GM12891 (cell line): ENCODE data around the gene PRADC1. TPM values are rescaled to one million over a fixed set of nuclear protein-coding genes. Genes with fewer than 3 reads are reported as not detected.
A peak's percentile ranks its signal among the peaks of the same experiment; 100 is the strongest.

Experiments
- DNase-seq: peaks from one replicate; pipeline ENCODE4 v3.0.0; 2011; ENCODE audit warnings: low spot score; ENCODE audit not compliant: insufficient read length
- FAIRE-seq: peaks from 2 replicates; lab custom pipeline; 2011; peaks lifted over from hg19 to GRCh38; lab: Jason Lieb, UNC
- PAX5 ChIP-seq: IDR thresholded peaks from 2 replicates; pipeline ENCODE4 v1.6.1; 2011; ENCODE audit warnings: low read length, moderate library complexity, mild to moderate bottlenecking; ENCODE audit not compliant: insufficient read depth, severe bottlenecking
- POLR2A ChIP-seq: IDR thresholded peaks from 2 replicates; pipeline ENCODE4 v1.6.1; 2011; ENCODE audit warnings: low read depth, low read length, control low read depth
- POLR2AphosphoS5 ChIP-seq: IDR thresholded peaks from 2 replicates; pipeline ENCODE4 v1.6.1; 2011; ENCODE audit warnings: low read depth, low read length, control low read depth
- POU2F2 ChIP-seq: IDR thresholded peaks from 2 replicates; pipeline ENCODE4 v1.6.1; 2011; ENCODE audit warnings: low read depth, mild to moderate bottlenecking, control low read depth, low read length, moderate library complexity
- SPI1 ChIP-seq: IDR thresholded peaks from 2 replicates; pipeline ENCODE4 v1.6.1; 2011; ENCODE audit warnings: low read depth, low read length, control low read depth
- TAF1 ChIP-seq: IDR thresholded peaks from 2 replicates; pipeline ENCODE4 v1.6.1; 2011; ENCODE audit warnings: low read depth, low read length, control low read depth
- polyA plus RNA-seq: library from polyadenylated mRNA; unstranded; fragments of >200 nt; gene quantifications from one replicate; pipeline ENCODE4 v1.2.1, GENCODE V29; 2012; ENCODE audit warnings: low read depth, missing spikeins, inconsistent platforms; ENCODE audit not compliant: missing spikeins

The PRADC1 gene
- 9.5 TPM for polyA plus RNA-seq

- TF ChIP-seq POLR2AphosphoS5, result peak; percentile 44; the same call in 1 of the 2 replicates
- TF ChIP-seq POLR2A, result peak; percentile 63; the same call in 1 of the 2 replicates
- TF ChIP-seq POU2F2, result no peak
- FAIRE-seq (peak; percentile 96), DNase-seq (peak; percentile 97)
These were observed at the start of gene PRADC1 for GRCh38 chr2:73233154-73233931. Gene PRADC1, minus strand, starts transcription at chr2:73233239. Its CDS starts 79 bp downstream, at chr2:73233160.

DNA sequence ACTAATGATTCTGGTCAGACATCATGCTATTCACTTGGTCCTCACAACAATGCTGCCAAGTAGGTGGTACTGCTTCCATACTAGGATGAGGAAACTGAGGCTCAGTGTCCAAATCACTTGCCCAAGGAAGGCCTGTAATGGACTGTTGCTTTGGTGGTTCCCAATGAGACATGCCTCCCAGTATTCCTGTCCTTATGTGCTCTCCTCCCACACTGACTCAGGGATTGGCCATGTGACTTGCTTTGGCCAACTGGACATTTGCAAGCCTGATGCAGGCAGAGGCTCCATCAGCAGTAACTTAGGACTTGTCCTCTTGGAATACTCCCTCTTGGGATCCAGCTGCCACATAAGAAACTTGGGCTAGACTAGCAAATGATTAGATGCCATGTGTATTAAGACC lies 48.2 kb upstream of the PRADC1 start:
- TF ChIP-seq PAX5 (no peak), POLR2AphosphoS5 (no peak), POU2F2 (no peak), TAF1 (no peak), POLR2A (no peak), SPI1 (no peak)
- DNase-seq (no peak), FAIRE-seq (no peak)

DNA sequence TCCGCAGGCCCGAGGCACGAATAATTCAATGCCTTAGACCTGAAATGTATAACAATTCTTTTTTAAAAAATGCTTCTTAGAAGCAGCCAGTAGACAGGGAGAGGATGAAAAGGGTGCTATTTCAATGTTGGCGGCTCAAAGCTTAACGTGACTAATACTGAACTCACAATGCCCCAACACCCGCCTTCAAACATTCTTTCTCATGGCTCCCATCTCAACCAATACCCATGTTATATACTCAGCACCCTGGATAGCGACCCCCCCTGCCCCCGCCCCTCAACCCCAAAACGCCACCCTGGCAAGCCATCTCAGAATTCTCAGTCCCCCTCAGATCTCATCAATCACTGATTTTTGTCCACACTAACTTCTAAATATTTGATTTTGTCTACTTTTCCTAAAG lies 46.8 kb upstream of the PRADC1 start:
- no peak for FAIRE-seq
- no peak for DNase-seq
- TF ChIP-seq POLR2A, result no peak
- TF ChIP-seq TAF1, result no peak
- no peak for TF ChIP-seq SPI1
- no peak for TF ChIP-seq POLR2AphosphoS5
- TF ChIP-seq POU2F2, result no peak
- no peak for TF ChIP-seq PAX5

DNA sequence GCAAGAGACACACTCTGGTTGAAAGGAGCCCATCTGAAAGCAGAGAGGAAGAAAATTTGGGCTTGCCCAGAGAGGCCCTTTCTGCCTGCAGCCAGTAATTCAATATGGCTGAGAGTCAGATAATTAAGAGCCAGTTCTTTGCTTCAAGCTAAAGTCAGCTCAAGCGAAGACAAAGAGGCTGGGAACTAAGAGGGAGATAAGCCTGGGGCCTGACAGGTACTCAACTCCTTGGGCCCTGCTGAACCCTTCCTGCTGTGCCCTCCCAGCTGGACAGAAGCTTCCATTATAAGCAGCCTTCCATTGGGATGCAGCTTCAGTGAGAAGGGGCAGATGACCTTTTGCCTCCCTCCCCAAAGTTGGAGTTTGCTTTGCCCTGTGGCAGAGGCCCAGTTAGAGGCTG lies 39.2 kb upstream of the PRADC1 start:
- FAIRE-seq, result no peak
- TF ChIP-seq PAX5 (no peak), POLR2A (no peak), POU2F2 (no peak), TAF1 (no peak), POLR2AphosphoS5 (no peak), SPI1 (no peak)
- DNase-seq, result no peak

GRCh38 chr2:73269686-73270465 lies 36.8 kb upstream of the PRADC1 start:
- no peak for FAIRE-seq
- TF ChIP-seq PAX5 (no peak), POLR2AphosphoS5 (no peak), POU2F2 (no peak), POLR2A (no peak), SPI1 (no peak), TAF1 (no peak)
- DNase-seq, result no peak

- FAIRE-seq (no peak), DNase-seq (no peak)
These were observed 36.0 kb upstream of the PRADC1 start for GRCh38 chr2:73268830-73269685.

DNA sequence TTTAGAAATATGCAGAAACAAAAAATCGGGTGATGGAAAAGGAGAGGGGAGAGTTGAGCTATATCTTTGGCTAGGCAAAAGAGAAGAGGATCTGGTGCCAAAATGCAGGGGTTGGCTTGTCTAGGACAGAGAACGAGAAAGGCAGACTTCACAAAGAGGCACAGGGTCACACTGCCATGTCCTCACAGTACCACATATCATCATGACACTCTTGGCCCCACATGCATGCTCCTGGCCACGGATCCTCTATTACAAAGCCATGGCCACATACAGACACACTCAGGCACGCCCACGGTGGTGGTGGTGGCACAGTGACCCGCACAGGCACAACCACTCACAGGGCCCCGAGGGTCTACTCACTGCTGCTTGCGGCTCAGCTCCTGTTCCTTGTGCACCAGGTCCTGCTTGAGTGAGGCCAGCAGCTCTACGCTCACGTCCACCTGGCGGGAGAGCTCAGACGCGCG lies 35.4 kb upstream of the PRADC1 start:
- TF ChIP-seq TAF1 (no peak), SPI1 (no peak), POU2F2 (no peak), PAX5 (no peak), POLR2A (no peak), POLR2AphosphoS5 (no peak)
- FAIRE-seq, result no peak
- DNase-seq, result no peak

More at GRCh38 chr2:73268830-73269685, 36.0 kb upstream of the PRADC1 start:
- TF ChIP-seq POLR2AphosphoS5 (no peak), POU2F2 (no peak), SPI1 (no peak), POLR2A (no peak), TAF1 (no peak), PAX5 (no peak)

GRCh38 chr2:73267008-73267407 lies 34.0 kb upstream of the PRADC1 start:
- FAIRE-seq, result peak; percentile 75
- no peak for DNase-seq
- no peak for TF ChIP-seq SPI1
- no peak for TF ChIP-seq POLR2AphosphoS5
- no peak for TF ChIP-seq POU2F2
- TF ChIP-seq TAF1, result no peak
- TF ChIP-seq POLR2A, result no peak
- no peak for TF ChIP-seq PAX5
